ENCODE measurements around the gene ZMAT5. TPM values are rescaled to one million over a fixed set of nuclear protein-coding genes. Genes with fewer than 3 reads are reported as not detected.

Gene ZMAT5
- polyA plus RNA-seq, 1 donor (not counting 4 experiments of a cell fraction or from before 2014, with no cell fraction given): 11.1 TPM

- H4K20me1 ChIP-seq (ENCODE audit: control insufficient read depth, extremely low read depth, insufficient read depth, low read length): no peaks in the 10 kb centered on the region
- peaks cover 0 to 5% of the 10 kb centered on the region in 2 experiments for H3K36me3 ChIP-seq (ENCODE audit: control insufficient read depth in 2 of 2, extremely low read depth in 1 of 2, insufficient read depth in 2 of 2, low read length in 2 of 2)
- no peak overlapping the region for H3K27ac ChIP-seq (ENCODE audit: control insufficient read depth, insufficient read depth, low read length)
- TF ChIP-seq EZH2 (IDR thresholded peaks at IDR 0.05; ENCODE audit: low read length): no peak
- H3K27me3 ChIP-seq (ENCODE audit: control insufficient read depth, extremely low read depth, insufficient read depth, low read length): no peaks in the 10 kb centered on the region
- DNase-seq (ENCODE audit: low read depth, low spot score) (no peak), FAIRE-seq (peak; percentile 60)
- no peak overlapping the region for H3K9ac ChIP-seq (ENCODE audit: control insufficient read depth, extremely low read depth, insufficient read depth, low read length)
- H3K9me3 ChIP-seq (ENCODE audit: control insufficient read depth, low read depth, low read length): no peaks in the 10 kb centered on the region
- peaks cover 9% of the 10 kb centered on the region for H3K4me1 ChIP-seq (ENCODE audit: control insufficient read depth, extremely low read depth, insufficient read depth, low read length)
- H2AFZ ChIP-seq (ENCODE audit: control insufficient read depth, low read length): no peak overlapping the region
- dilution Hi-C loops (cut with MboI; ENCODE audit: extremely low pct_ligation_motif_present, low sequenced_read_pairs): no loop called here
- no peak overlapping the region for H3K4me3 ChIP-seq (ENCODE audit: control insufficient read depth in 2 of 3, extremely low read depth in 1 of 3, insufficient read depth in 2 of 3, low read depth in 1 of 3, low read length in 3 of 3)
- H3K9me1 ChIP-seq (ENCODE audit: control insufficient read depth, extremely low read depth, insufficient read depth, low read length): no peaks in the 10 kb centered on the region
- no peaks in the 10 kb centered on the region for H3K79me2 ChIP-seq (ENCODE audit: control insufficient read depth, insufficient read depth, low read length)
- H3K4me2 ChIP-seq (ENCODE audit: control insufficient read depth, extremely low read depth, insufficient read depth, low read depth, low read length): no peak overlapping the region
Measured at GRCh38 chr22:29750559-29751538, 16.0 kb downstream of the ZMAT5 start.

DNA sequence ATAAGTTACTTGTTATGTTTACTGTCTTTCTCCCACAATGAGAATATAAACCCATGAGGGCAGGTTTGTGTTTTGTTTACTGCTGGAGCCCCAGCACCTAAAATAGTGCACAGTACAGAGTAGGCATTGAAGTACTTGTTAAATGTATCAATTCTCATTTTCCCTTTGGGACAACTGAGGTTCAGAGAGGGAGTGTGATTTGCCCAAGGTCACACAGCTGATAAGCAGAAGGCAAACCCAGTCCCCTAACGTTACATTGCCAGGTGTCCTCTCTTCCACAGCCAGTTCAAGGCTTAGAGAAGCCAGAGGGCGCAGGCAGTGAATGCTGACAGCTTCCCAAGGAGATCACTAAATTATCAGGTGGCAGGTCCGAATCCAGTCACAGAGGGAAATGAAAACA lies 16.8 kb downstream of the ZMAT5 start:
- H2AFZ ChIP-seq (ENCODE audit: control insufficient read depth, low read length): no peak overlapping the region
- no peak overlapping the region for H3K4me3 ChIP-seq (ENCODE audit: control insufficient read depth in 2 of 3, extremely low read depth in 1 of 3, insufficient read depth in 2 of 3, low read depth in 1 of 3, low read length in 3 of 3)
- H3K9me1 ChIP-seq (ENCODE audit: control insufficient read depth, extremely low read depth, insufficient read depth, low read length): no peaks in the 10 kb centered on the region
- dilution Hi-C loops (cut with MboI; ENCODE audit: extremely low pct_ligation_motif_present, low sequenced_read_pairs): no loop called here
- H4K20me1 ChIP-seq (ENCODE audit: control insufficient read depth, extremely low read depth, insufficient read depth, low read length): no peaks in the 10 kb centered on the region
- no peak for FAIRE-seq
- H3K9ac ChIP-seq (ENCODE audit: control insufficient read depth, extremely low read depth, insufficient read depth, low read length): no peak overlapping the region
- no peaks in the 10 kb centered on the region for H3K27me3 ChIP-seq (ENCODE audit: control insufficient read depth, extremely low read depth, insufficient read depth, low read length)
- TF ChIP-seq, protein P1, sequence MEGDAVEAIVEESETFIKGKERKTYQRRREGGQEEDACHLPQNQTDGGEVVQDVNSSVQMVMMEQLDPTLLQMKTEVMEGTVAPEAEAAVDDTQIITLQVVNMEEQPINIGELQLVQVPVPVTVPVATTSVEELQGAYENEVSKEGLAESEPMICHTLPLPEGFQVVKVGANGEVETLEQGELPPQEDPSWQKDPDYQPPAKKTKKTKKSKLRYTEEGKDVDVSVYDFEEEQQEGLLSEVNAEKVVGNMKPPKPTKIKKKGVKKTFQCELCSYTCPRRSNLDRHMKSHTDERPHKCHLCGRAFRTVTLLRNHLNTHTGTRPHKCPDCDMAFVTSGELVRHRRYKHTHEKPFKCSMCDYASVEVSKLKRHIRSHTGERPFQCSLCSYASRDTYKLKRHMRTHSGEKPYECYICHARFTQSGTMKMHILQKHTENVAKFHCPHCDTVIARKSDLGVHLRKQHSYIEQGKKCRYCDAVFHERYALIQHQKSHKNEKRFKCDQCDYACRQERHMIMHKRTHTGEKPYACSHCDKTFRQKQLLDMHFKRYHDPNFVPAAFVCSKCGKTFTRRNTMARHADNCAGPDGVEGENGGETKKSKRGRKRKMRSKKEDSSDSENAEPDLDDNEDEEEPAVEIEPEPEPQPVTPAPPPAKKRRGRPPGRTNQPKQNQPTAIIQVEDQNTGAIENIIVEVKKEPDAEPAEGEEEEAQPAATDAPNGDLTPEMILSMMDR (optimal IDR thresholded peaks at IDR 0.05 in 1 of 3, IDR thresholded peaks at IDR 0.05 in 1 of 3, conservative IDR thresholded peaks at IDR 0.05 in 1 of 3; ENCODE audit: extremely low read depth in 1 of 3, insufficient read depth in 2 of 3, low read length in 3 of 3): no peak
- TF ChIP-seq EZH2 (IDR thresholded peaks at IDR 0.05; ENCODE audit: low read length): no peak
- no peak overlapping the region for H3K27ac ChIP-seq (ENCODE audit: control insufficient read depth, insufficient read depth, low read length)
- H3K4me2 ChIP-seq (ENCODE audit: control insufficient read depth, extremely low read depth, insufficient read depth, low read depth, low read length): no peak overlapping the region
- H3K9me3 ChIP-seq (ENCODE audit: control insufficient read depth, low read depth, low read length): no peaks in the 10 kb centered on the region
- H3K79me2 ChIP-seq (ENCODE audit: control insufficient read depth, insufficient read depth, low read length): no peaks in the 10 kb centered on the region
- H3K36me3 ChIP-seq (ENCODE audit: control insufficient read depth in 2 of 2, extremely low read depth in 1 of 2, insufficient read depth in 2 of 2, low read length in 2 of 2): peaks cover 0 to 5% of the 10 kb centered on the region in 2 experiments
- no peak for DNase-seq (ENCODE audit: low read depth, low spot score)
- peaks cover 17% of the 10 kb centered on the region for H3K4me1 ChIP-seq (ENCODE audit: control insufficient read depth, extremely low read depth, insufficient read depth, low read length)
